ENCODE results near the gene CDH1.

Gene CDH1

DNA sequence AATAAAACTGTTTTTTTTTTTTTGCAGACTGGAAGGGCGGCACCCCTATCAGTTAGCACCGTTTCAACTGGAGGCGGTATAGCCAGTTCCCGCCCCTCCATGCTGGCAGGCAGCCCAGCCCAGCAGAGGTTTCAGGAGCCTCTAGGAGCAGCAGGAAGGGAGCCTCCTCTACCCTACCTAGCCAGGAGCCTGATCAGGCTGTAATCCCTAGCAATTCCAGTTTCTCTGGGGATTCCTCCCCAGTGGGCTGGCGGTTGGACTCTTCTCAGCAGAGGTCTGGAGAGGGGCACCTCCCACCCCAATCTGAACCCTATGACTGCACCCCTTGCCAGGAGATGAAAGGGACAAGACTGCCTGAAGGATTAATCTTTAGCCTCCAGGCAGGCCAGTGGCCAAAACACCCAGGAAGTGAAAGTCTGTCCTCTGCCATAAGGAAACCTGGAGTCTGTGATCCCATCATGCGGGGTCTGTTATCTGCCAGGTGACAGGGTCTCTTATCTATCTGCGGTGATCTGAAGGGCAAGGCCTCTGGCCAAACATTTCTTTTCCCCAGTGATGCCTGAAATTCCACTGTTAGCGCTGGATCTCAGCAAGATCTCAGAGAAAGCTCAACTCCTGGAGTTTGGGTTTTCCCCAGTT is 4.9 kb upstream of the CDH1 start:
- no peak for DNase-seq

DNA sequence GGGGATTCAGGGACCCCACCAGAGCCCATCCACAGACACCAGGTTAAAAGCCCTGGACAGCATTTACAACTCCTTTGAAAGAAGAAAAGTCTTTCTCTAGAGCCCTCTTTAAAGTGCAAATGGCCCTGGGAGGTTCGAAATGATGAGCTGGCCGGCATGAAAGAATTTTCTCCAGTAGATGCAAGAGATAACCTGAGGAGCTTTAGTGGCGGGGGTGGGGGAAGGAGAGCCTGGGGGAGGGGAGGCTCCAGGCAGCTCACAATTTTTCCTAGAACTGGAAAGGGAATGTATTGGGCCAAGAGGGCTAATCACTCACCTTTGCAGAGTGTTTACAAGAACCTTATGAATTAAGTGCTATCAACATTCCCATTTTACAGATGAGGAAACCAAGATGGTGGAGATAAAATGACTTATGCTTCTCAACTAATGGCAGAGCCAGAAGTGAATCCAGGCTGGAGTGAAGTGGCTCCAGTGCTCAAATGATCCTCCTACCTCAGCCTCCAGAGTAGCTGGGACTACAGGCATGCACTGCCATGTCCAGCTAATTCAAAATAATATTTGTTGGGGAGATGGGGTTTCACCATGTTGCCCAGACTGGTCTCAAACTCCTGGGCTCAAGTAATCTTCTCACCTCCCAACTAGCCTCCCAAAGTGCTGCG is 4.2 kb upstream of the CDH1 start:
- DNase-seq = no peak

DNA sequence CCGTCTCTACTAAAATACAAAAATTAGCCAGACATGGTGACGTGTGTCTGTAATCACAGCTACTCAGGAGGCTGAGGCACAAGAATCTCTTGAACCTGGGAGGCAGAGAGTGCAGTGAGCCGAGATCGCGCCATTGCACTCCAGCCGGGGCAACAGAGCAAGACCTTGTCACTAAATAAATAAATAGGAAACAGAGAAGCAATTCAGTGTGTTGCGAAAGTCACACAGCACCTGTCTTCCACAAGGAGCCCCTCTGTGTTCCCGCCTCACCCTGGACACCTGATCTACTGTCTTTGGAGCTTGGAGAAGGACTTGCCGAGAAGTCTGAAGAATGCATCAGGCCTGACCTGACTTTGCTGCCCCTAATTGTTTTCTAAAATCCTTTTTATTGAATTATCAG is 3.5 kb upstream of the CDH1 start:
- DNase-seq = no peak

DNA sequence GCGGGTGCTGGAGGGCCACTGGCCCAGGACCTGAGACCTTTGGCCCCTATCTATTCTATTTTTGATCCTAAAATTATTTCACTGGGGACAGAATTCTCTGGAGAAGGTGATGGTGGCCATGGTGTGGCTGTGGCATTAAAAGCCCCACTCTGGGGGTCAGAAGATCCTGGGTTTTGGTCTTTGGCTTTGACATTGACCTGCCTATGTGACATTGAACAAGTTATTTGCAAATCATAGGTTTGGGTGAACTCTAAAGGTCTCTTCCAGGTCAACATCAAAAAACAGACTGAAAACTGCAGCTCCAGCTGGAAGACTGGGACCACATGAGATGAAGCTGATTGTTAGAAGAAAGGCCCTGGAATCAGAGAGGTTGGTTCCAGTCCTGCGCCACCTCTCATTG is 2.3 kb upstream of the CDH1 start:
- no peak for DNase-seq

DNA sequence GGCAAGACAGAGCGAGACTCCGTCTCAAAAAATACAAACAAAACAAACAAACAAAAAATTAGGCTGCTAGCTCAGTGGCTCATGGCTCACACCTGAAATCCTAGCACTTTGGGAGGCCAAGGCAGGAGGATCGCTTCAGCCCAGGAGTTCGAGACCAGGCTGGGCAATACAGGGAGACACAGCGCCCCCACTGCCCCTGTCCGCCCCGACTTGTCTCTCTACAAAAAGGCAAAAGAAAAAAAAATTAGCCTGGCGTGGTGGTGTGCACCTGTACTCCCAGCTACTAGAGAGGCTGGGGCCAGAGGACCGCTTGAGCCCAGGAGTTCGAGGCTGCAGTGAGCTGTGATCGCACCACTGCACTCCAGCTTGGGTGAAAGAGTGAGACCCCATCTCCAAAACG is 531 bp upstream of the CDH1 start:
- DNase-seq = no peak

DNA sequence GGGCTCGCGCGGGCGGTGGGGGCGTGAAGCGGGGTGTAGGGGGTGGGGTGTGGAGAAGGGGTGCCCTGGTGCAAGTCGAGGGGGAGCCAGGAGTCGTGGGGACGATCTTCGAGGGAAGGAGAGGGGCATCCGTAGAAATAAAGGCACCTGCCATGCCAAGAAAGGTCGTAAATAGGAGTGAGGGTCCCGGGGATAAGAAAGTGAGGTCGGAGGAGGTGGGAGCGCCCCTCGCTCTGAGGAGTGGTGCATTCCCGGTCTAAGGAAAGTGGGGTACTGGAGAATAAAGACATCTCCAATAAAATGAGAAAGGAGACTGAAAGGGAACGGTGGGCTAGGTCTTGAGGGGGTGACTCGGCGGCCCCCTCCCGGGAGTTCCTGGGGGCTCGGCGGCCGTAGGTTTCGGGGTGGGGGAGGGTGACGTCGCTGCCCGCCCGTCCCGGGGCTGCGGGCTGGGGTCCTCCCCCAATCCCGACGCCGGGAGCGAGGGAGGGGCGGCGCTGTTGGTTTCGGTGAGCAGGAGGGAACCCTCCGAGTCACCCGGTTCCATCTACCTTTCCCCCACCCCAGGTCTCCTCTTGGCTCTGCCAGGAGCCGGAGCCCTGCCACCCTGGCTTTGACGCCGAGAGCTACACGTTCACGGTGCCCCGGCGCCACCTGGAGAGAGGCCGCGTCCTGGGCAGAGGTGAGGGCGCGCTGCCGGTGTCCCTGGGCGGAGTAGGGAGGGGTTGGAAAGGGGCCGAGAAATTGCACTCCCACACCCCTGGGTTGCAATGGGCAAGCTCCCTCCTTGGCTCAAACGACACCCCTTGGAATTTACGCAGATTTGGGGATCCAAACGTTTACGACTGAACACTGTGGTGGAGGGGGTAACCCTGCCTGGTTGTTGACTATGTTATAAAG is 888 bp downstream of the CDH1 start:
- no peak for DNase-seq

DNA sequence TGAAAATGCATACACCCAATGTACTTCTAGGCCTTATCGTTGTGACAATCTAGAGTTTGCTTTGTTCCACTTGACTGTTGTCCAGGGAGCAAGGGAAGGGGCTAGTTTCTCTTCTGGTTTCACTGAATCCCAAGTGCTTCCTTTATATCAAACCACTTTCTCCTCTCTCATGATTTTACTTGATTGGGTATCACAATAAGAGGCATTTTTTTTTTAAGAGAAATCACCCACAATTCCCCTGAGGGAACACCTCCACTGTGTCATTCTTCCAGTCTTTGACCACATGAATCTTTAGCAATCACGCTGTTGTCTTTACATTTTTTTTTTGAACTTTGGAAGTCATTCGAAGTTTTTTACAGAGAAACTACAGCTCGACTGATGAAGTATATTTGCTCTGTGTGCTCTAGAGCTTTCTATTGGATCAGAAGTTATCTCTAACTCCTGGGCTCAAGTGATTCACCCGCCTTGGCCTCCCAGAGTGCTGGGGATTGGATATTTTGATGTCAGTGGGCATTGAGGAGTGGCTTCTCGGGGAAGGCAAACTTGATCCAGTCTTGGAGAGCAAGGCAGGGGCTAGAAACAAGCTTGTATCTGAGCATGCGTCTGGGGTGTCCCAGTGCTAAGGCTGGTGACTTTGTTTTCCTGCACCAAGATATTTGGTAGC is 3.0 kb downstream of the CDH1 start:
- no peak for DNase-seq

DNA sequence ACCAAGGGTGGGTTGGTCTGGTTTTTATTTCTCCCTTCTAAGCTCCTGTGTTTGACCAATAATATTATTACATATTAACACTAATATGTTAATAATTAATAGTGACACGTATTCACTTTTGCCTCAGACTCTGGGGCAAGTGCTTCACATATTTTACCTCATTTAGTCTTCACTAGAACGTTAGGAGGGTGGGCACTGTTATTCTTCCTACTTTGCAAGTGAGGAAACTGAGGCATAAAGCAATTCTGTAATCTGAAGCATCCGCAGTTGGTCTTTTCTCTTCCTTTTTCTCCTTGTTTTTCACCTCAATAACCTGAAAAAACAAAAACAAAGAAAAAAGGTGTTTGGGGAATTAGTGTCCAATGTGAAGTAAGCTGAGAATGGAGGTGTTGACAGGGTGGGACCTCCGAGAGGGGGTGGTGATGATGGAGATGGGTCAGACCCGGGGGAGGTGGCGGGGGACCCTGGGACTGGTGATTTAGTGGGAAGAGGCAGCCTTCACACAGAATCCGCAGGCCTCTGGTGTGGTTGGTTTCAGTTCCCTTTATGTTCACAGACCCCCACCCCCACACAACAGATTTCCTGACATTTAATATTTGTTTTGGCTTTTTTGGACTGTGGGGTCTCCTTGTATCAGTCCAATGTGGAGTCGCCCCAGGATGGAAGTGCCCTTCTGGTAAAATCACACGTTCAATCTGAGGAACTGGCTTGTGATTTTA is 3.7 kb downstream of the CDH1 start:
- no peak for DNase-seq

DNA sequence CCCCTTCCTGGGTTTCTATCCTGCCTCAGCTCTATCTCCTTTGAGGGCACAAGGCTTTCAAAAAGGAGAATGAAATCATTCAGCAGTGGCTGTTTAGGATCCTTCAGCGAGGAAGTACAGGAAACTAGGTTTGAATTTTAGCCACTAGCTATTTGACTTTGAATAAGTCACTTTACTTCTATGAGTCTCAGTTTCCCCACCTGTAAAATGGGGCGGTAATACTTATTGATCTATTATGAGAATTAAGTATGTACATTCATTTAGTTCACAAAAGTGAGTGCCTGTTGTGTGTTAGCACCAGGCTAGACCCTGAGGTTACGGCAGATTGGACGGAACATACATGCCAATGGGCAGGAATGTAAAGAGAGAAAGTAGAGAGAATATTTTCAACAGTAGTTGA is 6.6 kb downstream of the CDH1 start:
- DNase-seq = no peak

DNA sequence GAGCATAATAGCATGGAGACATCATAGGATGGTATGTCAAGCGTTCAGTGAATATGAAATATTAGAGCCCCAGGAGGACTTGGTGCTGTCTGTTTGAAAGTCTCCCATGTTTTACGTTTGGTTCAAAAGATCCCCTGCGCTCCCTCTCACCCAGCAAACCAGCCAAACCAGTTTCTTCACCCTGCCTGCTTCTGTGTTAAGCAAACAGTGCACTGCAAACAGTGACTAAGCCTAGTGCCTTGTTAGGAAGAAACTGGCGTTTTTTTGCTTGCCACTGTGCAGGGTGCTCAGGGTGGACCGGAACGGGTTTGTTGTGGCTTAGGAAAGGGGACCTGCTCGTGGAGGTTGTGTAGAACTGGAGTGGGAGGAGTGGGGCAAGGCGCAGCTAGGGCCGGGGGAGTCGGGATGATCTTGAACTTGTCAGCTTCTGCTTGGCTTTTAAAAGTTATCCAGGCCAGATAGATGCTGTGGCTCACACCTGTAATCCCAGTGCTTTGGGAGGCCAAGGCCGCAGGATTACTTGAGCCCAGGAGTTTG is 7.7 kb downstream of the CDH1 start:
- DNase-seq = no peak

DNA sequence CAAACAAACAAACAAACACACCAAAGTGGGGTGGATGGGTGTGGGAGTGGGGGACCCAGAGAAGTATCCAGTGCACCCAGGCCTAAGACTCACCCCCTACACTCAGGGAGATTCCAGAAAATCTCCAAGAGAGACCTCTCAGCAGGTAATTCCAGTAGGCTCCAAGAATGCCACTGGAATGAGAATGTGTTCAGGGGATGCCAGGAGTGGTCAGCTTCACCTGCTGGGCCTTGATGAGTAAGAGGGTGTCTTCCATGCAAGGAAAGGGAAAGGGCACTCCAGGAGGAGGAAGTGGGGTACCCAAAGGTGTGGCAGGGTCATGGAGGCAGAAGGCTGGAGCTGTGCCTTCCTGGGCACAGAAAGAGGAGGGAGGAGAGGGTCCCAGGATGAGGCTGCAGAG is 9.9 kb downstream of the CDH1 start:
- DNase-seq = no peak

DNA sequence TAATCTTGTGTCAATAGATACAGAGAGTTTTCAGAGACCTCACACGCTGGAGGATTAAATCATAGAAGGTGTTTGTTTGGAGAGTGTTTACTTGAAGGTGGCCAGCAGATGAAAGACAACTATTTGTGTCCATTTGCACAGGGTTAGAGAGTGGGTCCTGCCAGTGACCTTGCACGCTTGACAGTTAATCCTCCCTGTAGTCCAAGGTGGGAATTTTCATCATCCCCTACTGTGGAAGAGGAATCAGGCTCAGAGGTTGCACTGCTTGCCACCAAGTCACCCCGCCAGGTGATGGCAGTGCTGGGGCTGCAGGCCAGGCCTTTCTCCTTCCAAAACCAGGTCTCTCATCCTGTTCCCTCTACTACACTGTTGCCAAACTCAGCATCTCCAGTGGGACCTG is 12.3 kb downstream of the CDH1 start:
- no peak for DNase-seq

DNA sequence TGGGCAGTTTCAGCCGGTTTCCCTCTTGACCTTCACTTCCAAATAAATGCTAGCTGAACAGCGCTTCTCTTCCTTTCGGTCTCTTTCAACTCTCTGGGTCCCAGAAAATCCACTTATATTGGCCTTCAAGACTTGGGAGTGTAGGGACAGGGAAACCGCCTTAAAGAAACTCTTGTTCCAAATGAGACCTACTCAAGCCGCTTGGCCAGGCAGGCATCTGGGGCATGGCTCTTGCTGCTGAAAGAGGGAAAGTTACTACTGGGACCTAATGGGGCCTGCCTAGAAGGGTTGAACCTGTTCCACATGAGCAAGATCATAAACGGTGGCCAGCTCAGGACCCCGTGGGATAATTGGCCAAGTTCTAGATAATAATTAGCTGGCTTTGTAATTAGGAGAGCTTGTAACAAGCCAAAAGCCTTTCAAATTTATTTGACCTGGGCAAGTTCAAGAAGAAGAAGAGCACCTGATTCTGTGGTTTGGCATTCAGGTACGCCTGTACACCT is 13.2 kb downstream of the CDH1 start:
- no peak for DNase-seq

DNA sequence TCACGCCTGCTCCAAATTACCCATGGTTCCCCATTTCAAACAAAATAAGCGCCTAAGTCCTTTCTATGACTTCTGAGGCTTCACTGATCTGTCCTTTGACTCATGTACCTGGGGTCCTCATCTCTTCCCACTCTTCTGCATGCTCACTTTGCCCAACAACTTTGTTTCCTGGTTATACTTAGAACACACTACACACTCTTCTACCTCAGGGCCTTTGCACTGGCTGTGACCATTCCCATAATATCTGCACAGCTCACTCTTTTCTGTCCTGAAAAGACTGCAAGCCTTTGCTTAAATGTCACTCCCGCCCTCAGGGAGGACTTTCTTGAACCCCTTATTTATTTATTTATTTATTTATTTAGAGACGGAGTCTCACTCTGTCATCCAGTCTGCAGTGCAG is 14.1 kb downstream of the CDH1 start:
- no peak for DNase-seq

DNA sequence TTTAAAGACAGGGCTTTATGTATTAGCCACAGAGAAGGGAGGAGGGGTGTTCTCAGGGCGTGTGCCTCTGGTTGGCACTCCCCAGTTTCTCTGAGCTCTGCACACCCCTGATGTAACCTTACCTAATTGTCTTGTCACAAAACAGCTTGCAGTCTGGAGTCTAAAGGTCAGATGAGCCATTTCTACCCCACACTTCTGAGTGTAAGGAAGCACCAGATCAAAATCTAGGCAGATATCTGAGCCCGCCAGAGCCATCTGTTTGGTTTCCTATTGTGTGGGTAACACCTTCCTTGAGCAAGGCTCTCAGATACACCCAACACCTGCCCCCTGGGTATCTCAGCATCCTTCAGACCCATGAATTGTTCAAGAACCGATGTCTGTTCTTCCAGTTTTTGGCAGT is 15.5 kb downstream of the CDH1 start:
- peak; percentile 80 for DNase-seq

DNA sequence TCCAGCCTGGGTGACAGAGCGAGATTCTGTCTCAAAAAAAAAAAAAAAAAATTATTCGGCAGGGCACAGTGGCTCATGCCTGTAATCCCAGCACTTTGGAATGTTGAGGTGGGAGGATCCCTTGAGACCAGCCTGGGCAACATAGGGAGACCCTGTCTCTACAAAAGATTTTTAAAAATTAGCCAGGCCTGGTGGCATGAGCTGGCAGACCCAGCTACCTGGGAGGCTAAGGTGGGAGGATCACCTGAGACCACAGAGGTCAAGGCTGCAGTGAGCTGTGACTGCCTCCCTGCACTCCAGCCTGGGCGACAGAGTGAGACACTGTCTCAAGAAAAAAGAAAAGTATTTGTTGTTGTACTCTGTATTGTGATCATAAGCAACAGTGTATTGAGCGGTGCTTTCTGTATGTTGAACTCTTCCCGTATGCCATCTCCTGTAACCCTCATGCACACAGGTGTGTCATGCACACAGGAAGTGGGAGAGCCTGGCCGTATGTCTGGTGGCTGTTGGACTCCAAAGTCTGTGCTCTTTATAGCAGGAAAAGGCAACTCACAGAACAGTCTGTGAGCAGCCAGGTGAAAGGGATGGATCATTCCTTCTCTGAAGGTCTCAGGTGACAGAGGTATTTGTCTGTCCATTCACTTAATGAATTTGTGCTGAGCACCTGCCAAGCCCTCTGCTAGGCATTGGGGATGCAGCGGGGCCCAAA is 17.1 kb downstream of the CDH1 start:
- no peak for DNase-seq

DNA sequence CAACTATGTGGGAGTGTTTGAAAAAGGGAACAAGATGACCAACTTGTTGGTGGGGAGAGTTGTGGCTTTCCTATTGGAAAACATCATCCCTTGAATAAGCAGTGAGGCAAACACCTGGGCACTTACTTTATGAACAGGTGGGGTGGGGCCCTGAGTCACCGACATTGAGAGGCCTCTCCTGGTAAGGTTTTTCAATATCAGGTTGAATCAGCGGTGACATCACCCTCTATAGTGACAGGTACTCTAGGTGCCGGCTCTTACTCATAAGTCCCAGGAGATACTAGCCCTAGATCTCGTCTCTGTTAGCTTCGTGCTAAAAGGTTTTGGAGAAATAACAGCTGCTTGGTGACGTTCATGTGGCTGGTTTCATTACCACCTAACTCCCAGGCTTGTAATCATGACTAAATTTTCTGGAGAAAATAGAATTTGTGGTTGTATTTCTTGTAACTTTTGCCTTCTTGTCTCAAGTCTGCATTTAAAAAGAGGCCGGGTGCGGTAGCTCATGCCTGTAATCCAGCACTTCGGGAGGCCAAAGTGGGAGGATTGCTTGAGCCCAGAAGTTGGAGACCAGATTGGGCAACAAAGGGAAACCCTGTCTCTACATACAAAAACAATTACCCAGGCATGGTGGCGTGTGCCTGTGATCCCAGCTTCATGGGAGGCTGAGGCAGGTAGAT is 19.3 kb downstream of the CDH1 start:
- DNase-seq = peak; percentile 91

DNA sequence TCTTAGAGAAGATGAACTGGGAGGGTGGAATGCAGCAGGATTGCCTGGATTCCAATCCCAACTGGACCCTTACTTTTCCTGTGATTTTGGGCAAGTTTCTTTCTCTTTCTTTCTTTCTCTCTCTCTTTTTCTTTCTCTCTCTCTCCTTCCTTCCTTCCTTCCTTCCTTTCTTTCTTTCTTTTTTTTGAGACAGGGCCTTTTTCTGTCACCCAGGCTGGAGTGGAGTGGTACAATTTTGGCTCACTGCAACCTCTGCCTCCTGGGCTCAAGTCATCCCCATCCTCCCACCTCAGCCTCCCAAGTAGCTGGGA is 20.5 kb downstream of the CDH1 start:
- no peak for DNase-seq

DNA sequence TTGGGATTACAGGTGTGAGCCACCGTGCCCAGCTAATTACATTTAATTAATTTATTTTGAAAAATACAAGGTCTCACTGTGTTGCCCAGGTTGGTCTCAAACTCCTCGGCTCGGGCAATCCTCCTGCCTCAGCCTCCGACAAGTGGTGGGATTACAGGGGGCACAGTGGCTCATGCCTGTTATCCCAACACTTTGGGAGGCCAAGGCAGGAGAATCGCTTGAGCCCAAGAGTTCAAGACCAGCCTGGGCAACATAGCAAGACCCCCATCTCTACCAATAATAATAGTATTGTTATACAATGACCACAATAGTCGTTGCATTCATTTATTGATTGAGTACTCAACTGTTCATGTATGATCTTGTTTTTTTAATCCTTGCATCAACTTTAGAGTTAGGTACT is 22.0 kb downstream of the CDH1 start:
- no peak for DNase-seq

DNA sequence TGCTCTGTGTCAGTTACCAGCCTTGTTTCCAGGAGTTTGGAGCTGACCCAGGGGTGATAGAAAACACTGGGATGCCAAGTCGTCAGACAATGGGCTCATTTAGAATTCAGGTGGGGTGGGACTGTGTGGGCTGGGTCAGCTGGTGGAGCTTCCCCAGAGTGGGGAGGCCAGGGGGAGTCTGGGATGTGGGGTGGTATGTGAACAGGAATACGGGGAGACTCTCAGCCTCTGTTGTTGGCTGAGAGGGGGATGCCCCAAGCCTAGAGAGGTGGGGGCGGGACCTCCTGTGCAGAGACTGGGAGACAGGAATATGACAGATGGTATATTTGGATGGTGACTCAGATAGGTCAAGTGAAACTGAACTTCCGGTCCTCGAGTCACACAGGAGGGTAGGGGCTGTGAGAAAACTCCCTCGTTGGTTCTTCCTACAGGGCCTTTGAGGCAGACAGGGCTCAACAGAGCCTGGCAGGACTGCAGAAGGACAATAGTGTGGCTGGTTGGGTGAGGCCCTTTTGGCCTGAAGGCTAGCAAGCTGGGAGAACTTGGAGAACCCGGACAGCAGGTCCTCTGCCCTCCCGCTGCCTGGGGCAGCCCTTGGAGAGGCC is 23.7 kb downstream of the CDH1 start:
- peak; percentile 82 for DNase-seq

Measured in activated CD4-positive, alpha-beta T cell treated with anti-CD3 and anti-CD28 coated beads, Interleukin-2, Interleukin-6, amounts not matched to agents 100 ng/mL and 50 ng/mL, durations not matched to agents 16 hours and 8 hours (primary cell).